HG03558 (cell line): ENCODE measurements around the gene ARHGAP26.

ENCODE experiments used
- ATAC-seq: cut with Tn5 transposase; IDR thresholded peaks from one replicate; pipeline ENCODE4 v1.9.1; 2021; ENCODE audit warnings: moderate number of reproducible peaks; ENCODE audit not compliant: unreplicated experiment; ENCODE audit errors: extremely low read depth

The ARHGAP26 gene, protein sequence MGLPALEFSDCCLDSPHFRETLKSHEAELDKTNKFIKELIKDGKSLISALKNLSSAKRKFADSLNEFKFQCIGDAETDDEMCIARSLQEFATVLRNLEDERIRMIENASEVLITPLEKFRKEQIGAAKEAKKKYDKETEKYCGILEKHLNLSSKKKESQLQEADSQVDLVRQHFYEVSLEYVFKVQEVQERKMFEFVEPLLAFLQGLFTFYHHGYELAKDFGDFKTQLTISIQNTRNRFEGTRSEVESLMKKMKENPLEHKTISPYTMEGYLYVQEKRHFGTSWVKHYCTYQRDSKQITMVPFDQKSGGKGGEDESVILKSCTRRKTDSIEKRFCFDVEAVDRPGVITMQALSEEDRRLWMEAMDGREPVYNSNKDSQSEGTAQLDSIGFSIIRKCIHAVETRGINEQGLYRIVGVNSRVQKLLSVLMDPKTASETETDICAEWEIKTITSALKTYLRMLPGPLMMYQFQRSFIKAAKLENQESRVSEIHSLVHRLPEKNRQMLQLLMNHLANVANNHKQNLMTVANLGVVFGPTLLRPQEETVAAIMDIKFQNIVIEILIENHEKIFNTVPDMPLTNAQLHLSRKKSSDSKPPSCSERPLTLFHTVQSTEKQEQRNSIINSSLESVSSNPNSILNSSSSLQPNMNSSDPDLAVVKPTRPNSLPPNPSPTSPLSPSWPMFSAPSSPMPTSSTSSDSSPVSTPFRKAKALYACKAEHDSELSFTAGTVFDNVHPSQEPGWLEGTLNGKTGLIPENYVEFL

DNA sequence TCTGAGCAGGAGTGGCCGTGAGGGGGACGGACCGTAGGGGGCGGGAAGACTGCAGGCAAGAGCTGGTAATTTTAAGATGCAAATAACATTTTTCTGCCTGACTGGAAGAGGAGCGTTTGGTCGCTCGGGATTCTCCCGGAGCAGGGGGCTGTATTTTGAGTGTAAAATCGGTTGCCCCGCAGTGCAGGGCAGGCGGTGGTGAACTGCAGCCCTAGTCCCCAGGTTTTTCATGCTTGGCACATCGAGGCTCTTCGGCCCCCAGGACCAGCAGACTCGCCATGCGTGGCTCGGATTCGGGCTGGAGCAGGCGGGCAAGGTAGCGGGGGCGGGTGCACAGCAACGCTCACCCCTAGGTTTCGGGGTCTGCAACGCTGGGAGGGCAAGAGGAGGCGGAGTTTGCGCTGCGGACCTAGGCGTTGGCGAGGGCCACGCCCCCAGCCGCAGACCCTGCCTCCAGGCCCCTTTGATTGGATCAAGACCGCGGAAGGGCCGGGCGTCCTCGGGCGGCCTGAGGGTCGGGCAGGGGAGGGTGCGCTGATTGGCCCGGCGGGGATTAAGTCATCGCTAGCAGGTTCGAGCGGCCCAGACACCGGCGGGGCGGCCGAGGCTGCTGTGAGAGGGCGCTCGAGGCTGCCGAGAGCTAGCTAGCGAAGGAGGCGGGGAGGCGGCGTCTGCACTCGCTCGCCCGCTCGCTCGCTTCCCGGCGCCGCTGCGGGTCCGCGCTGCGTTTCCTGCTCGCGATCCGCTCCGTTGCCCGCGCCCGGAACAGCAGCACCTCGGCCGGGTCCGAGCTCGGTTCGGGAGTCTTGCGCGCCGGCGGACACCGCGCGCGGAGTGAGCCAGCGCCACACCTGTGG is at the start of gene ARHGAP26:
Gene ARHGAP26, plus strand, starts transcription at position 585 of the 857 bp plus-strand sequence. CDS start 385 bp downstream, outside the sequence.
- peak; percentile 93 for ATAC-seq

DNA sequence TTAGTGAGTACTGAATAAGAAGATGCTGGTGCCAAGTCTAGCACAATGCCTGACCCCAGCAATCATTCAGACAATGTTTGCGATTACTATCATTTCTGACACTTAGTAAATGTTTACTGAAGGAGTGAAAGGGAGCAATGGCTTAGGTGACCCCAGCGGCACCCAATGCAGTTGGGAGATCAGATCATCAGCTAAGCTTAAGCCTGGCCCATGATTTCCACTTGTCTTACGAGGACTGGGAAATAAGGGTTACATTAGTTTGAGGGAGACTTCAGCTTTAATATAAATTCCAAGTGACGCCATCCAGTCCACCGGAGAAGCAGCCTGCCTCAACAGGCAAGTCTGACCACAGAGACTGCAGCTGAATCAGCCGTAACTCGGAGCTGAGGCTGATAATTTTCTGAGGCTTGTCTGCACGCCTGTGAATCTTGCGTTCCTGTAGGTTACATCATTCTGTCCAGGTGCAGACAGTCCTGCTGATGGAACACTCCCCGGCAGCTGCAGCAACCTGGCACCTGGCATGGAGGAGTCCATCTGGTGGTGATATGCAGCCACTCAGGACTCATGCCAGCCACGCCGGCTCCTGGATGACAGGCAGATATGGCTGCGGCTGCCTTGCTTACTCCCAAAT is 49.4 kb upstream of the ARHGAP26 start:
- ATAC-seq, result no peak

DNA sequence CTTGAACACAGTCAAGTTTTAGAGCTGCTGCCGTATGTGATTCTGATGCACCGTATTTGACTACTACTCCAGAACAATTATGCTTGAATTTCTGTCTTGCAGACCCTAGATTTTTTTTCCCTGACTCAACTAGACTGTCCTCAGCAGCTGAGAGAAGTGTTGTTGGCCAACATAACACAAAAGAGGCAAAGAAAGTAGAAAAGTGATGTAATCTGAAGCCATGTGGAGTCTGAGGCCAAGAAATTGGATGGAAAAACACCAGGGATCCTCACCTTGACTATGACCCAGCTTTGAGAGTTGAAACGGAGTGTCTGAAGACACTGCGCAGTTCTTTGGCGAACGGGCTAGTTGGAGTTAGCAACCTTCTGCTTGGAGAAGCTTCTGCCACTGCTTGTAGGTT is 48.0 kb upstream of the ARHGAP26 start:
- ATAC-seq, result no peak

DNA sequence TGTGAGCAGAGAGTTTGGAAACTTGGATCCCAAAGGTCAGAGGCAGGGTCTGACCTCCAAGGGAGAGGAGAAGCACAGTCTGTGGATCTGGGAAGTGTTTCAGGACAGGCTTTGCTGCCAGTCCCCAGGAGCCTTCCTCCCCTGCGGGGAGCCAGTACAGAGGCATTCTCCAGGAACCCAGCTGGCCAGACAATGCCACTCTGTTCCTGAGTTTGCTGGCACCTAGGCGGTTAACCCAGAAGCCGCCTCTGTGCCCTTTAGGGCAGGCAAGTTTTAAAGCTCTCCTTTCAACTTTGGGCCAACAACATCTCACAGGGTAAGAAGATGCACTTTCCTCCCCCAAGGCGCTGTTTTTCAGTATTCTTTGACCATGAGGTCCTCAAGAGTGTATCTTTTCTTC is 47.3 kb upstream of the ARHGAP26 start:
- ATAC-seq, result no peak

DNA sequence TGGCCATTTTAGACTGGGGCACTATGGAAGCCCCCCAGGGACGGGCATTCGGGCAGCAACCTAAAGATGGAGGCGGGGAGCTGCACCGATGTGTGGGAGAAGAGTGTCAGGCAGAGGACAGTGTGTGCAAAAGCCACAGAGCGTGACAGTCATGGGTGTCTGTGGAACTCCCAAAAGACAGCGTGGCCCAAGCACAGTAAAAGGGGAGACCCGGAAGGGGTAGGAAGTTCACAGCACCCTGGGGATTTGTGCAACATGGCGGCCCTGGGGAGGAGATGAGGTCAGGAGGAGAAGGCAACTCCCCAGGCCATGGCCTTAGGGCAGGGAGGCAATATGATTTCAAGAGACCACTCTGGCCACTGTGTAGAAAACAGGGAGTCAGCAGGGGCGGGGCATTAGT is 45.4 kb upstream of the ARHGAP26 start:
- no peak for ATAC-seq

DNA sequence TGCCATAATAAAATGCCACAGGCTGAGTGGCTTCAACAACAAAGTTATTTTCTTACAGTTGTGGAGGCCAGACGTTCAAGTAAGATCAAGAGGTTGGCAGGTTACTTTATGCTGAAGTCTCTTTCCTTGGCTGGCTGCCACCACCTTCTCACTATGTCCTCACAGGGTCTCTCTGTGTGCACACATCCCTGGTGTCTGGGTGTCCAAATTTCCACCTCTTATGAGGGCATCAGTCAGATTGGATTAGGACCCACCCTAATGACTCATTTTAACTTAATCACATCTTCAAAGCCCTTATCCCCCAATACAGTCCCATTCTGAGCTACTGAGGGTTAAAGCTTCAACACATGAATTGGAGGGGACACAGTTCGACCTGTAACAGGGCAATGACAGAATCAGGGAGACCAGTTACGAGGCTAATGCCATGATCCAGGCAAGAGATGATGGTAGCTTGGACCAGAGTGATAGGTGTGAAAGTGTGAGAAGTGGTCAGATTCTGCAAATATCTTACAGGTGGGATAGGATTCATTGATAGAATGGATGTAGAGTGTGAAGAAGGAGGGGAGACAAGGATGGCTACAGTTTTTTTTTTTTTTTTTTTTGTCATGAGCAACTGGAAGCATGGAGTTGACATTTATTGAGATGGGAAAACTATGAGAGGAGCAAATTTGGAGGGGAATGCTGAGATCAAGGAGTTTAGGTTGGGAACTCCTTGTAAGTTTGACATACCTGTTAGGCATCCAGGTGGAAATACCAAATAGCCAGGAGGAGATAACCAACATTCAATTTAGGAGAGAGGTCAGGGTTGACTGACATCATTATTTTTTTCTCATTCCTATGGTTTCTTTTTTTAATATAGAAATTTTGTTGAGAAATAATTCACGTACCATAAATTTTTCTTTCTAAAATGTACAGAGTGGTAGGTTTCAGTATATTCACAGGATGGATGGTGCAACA is 44.7 kb upstream of the ARHGAP26 start:
- ATAC-seq, result no peak

DNA sequence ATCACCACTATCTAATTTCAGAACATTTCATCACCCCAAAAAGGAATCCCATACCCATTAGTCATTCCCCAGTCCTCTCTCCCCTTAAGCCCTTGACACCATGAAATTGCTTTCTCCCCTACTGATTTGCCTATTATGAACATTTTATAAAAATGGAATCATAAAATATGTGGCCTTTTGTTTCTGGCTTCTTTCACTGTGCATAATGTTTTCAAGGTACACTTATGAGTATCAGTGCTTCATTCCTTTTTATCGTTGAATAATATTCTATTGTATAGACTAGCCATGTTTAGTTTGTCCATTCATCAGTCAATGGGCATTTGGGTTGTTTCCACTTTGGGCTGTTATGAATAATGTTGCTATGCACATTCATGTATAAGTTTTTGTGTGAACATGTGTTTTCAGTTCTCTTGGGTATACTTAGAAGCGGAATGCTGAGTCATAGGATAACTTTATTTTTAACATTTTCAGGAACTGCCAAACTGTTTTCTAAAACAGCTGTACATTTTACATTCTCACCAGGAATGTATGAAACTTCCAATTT is 43.9 kb upstream of the ARHGAP26 start:
- no peak for ATAC-seq

DNA sequence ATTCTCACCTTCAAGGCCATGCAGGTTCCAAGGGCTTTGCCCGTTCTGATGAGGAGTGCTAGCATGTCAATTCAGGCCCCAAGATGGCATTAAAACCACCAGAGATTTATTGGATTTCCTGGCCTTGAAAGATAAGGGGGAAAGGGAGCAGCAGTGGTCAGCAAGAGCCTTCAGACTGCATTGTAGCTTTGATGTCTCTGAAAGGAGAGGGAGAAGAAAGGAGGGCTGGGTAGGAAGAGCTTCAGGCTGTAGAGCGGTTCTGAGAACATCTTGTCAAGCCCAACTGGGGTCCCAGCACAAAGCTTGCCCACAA is 42.5 kb upstream of the ARHGAP26 start:
- ATAC-seq, result no peak

DNA sequence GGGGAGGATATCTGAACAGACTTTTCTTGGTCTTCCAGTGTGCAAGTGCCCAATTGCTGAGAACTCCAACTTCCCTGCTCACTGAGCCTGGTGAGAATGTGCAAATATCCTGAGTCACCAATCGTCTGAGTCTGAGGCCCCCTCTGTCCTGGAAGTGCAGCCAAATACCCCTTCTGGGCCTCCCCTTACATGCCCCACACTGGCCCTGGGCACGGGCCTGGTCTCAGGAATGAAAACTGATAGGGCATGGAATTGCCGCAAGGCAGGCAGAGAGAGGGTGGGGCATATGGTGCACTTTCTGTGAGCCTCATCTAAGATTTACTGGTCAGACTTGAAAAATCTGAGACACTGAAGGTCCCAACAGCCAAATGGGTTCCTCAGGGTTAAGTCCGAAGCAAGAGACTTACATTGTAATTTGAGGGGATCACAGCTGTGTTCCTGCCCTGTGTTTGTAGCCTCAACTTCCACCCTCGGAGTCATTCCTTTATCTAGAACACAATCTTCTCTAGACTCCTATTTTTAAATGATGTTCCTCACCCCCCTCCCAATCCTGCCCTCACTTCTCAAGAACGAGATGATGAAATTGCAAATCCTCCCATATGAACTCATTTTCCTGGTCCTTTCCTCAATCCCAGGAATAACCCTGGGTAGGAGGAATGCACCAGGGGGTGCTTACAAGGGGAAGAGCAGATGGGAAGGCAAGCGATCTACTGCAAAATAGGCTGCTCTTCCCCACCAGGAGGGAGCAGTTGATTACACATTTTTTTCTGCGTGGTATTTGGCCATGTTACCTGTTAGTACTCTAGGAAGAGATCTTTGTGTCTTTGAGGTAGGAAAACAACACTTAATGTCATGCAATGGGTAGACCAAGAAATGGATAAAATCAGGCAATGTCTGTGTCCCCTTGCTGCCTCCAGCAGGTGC is 34.6 kb upstream of the ARHGAP26 start:
- no peak for ATAC-seq

DNA sequence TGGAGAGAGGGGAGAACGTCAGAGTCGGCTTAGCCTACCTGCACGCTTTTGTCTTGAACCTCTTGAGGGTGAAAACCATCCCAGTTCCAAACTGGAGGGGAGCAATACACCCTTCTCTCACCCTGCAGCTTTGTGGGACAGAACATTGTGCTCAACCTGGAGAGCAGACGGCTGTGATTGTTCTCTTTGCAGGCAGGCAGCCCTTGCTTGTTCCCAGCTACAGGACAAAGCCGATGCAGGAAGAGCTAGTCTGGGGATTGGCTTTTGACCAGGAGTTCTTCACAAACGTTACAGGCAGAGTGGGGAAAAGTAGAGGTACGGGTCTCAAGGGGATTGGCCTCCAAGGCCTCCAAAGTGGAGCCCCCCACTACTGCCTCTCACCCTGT is 33.9 kb upstream of the ARHGAP26 start:
- no peak for ATAC-seq

DNA sequence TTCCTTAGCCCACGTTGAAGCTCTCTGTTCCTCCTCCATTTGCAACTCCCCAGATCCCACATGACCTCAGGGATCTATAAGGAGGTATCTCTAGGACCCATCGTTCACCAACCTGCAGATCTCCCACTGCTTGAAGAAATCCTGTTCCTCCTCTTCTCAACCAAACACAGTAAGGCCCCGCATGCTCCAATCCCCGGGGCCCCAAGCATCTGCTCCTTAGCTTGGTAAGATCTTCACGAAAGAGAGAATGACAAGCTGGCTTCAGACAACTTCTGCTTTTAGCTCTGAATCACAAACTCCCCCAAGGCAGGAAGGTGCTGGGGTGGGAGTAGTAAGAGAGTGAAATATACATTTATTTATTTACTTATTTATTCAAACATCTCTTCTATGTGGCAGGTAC is 33.0 kb upstream of the ARHGAP26 start:
- no peak for ATAC-seq

DNA sequence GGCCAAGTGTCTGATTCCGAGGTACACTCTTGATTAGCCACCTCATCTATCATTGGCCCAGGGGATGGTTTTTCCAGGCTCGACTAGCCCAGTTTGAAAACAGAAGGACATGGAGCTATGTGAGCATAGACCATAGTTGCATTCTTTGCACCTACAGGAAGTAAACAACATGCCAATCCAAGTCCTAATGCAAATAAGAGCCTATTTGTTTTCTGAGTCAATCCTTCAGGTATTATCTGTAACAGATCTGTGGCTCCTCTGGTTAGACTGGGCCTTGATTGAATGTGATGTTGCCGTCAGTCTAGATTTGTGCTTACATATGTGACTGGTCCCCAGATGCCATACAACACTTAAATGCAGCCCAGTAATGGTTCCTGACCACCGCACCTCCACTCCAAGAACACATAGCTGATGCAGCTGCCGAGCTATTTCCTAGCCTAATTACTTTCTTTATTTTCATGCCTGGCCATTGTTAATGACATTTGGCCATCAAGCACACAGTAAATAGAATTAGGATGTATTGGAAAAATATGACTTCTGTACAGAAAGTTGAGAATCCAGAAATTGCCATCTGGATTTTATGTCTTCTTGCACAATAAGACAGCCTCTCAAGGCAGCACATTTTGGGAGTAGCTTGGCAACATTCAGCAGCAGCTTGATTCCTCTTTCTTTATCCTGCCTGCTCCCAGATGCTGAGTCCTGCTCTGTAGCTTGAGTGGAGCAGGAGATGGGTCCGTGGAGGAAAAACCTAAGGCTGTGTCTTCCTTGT is 29.5 kb upstream of the ARHGAP26 start:
- no peak for ATAC-seq

DNA sequence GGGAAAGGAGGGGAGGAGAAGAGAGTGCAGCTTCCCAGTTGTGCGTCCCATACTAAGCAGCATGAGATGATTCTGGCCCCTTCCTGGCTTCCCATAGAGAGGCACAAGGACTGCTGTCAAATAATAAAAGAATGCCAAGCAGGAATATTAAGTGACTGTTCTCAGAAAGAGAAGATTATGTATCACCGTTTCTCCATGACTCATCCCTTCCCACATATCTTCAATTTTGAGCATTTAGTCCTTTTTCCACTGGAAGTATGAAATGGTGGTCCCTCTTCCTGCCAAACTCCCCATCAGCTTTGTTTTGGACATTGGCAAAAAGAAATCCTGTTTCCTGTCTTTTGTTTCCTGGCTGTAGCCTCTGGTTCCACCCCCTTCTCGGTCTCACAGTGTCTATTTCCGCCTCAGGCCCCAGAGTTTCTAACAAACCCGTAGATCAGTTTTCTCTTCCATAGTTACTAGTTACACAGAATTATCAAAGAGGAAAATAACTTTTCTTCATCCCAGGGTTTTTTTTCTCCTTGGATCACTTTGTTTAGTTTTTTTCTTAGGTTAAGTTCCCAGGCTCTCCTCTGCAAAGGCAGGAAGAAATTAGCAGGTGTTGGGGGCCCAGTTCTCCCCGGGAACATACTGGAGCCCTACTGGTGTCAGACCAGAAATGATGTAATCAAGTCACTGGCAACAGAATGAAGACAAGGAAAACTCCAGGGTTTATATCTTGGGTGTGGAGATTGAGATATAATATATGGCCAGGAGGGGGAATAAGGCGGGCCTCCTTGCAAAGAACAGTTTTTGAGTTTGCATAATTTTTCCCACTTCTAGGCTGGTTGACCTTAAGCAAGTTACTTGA is 26.4 kb upstream of the ARHGAP26 start:
- no peak for ATAC-seq

DNA sequence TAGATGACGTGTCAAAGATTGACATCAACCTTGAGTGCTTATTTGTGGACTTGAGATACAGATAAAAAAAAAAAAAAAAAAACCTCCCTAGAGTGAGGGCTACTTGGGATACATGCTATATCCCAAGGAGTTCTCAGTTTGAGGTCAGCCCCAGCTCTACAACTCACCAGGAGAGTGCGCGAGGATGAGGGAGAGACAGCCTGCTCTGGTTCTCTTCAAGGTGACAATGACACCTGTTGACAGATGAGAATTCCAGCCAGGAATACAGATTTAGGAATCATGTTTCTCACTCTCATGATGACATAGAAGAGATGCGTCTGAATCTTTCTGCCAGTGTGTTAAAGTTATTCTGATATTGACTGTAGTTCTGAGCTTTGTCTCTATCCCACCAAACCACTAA is 24.9 kb upstream of the ARHGAP26 start:
- ATAC-seq, result no peak

DNA sequence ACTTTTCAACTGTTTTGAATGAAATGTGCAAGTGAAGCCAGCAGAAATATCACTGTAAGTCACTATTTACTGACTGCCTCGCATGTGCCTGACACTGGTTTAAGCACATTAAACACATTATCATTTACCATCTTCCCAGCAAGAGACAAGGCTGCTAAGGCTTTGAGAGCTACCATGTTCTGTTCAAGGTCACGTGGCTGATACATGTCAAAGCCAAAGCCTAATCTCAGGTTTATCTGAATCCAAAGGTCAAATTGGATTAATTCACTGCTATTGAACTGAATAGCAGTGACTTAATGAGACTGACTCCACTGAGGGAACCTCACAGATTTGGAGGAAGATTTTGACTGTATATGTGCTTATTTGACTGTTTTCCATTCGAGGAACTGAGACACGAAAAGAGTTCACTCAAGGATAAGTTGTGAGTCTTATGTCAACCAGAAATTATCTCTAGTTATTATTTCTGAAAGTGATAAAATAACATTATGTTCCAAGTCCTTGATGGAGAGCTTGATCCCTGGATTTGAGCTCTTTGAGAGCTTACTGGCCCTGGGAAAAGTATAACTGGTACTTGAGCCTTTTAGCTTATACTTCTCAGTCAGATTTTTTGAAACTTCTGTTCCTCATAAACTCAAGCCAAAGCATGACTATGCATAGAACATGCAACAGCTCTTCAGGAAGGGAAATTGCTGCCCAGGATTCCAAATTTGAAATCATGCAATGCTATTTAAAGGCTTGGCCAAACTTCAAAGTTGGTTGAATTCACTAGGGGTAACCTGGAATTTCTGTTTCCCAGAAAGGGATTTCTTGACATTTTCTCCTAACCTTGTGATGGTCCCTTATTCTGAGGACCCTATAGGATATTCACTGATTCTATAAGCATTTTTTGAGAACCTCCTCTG is 23.4 kb upstream of the ARHGAP26 start:
- ATAC-seq, result no peak
